ENCODE results near the gene S100A13. TPM values are rescaled to one million over a fixed set of nuclear protein-coding genes. Genes with fewer than 3 reads are reported as not detected.
"Not testable (repeated sequence)": the region's sequence is repeated elsewhere in the genome, so short reads cannot be mapped to it uniquely, and the experiment has no call there.

S100A13 gene
- 85.9 TPM for polyA plus RNA-seq (2013, experiment 1 of 2)
- polyA plus RNA-seq (2013, experiment 2 of 2) = 111 TPM

DNA sequence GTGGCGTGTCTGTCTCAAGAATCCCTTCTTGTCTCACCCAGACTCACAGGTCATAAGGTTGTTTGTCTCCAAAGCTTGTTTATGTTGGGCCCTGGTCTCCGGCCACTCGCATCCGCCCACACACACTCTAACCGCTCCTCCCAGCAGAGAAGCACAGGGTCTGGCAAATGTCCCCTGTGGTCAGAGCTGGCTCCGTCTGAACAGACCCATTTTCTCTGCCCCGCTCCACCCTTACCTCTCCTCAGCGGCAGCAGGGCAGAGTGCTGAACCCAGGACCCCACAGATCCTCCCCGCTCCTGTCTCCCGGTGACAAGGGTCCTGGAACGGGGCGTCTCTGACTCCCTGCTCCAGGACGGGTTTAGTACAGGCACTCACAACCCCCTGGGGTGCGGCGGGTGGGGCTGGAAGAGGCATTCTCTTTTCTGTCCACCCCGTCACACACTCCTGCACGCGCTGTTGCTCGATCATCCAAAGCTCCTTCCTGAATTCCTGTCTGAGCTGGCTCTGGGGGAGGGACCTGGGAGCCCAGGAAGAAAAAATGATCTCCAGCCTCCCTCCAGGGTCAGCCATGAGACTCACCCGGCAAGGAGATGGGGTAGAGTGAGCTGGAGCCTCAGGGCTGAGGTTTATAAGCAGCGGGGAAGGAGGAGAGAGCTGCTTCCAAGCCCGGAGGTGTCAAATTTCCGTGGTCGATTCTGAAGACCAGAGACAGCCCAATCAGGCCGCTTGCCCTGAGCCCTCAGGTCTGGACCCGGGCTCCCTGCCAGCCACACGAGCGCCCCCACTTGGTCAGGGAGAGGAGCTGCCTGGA lies at the start of gene S100A13:
S100A13 (minus strand) TSS at position 602 of the 811 bp plus-strand sequence. CDS start 1,033 bp downstream, outside the sequence.
- Histone ChIP-seq H3K9me3 (ENCODE audit: insufficient read depth, low read depth, low read length) (no peaks in the 10 kb centered on the region), H3K9ac (ENCODE audit: low read depth, low read length) (peak within 1 kb of the TSS; percentile 77), H3K4me3 (ENCODE audit: low read length) (peak within 1 kb of the TSS; percentile 75), H3K27ac (ENCODE audit: low read depth, low read length) (peak within 1 kb of the TSS; percentile 76), H3K36me3 (ENCODE audit: insufficient read depth, low read length) (peaks cover 15% of the 10 kb centered on the region), H3K4me1 (ENCODE audit: insufficient read depth, low read length) (peaks cover 15% of the 10 kb centered on the region), H3K27me3 (ENCODE audit: insufficient read depth, low read length) (no peaks in the 10 kb centered on the region)
- 6% methylated on average over 28 of the region's 28 CpGs for WGBS

DNA sequence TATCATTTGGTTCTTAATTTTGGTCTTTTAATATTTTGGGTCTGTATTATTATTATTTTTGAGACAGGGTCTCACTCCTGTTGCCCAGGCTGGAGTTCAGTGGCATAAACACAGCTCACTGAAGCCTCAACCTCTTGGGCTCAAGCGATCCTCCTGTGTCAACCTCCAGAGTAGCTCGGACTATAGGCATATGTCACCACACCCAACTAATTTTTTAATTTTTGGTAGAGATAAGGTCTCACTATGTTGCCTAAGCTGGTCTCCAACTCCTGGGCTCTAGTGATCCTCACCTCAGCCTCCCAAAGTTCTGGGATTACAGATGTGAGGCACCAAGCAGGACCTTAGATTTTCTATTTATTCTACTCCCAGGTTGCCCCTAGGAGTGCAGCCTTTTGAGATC lies 46.2 kb upstream of the S100A13 start:
- no peak overlapping the region for H3K9ac ChIP-seq (ENCODE audit: low read depth, low read length)
- peaks cover 15% of the 10 kb centered on the region for H3K36me3 ChIP-seq (ENCODE audit: insufficient read depth, low read length)
- peaks cover 8% of the 10 kb centered on the region for H3K27me3 ChIP-seq (ENCODE audit: insufficient read depth, low read length)
- 82% methylated on average over 1 of the region's 2 CpGs for WGBS
- H3K9me3 ChIP-seq (ENCODE audit: insufficient read depth, low read depth, low read length) = no peaks in the 10 kb centered on the region
- H3K27ac ChIP-seq (ENCODE audit: low read depth, low read length) = no peak overlapping the region
- H3K4me3 ChIP-seq (ENCODE audit: low read length) = no peak overlapping the region
- H3K4me1 ChIP-seq (ENCODE audit: insufficient read depth, low read length) = peaks cover 12% of the 10 kb centered on the region

DNA sequence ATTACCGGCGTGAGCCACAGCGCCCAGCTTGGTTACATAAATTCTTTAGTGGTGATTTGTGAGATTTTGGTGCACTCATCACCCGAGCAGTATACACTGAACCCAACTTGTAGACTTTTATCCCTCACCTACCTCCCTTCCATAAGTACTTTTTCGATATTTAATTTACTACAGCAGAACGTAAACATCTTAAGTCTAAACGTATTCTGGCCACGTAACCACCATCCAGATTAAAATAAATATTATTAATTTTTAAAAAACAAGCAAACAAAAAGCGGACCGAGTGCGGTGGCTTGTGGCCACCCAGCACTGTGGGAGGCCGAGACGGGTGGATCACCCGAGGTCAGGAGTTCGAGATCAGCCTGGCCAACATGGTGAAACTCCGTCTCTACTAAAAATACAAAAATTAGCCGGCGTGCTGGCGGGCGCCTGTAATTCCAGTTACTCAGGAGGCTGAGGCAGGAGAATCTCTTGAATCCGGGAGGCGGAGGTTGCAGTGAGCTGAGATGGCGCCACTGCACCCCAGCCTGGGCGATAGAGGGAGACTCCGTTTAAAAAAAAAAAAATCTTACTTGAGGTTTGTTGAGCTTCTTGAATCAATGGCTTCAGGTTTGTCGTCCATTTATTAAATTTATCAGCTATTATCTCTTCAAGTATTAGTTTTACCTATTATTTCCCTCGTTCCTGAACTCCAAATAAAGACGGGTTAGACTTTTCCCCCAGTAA lies 44.5 kb upstream of the S100A13 start:
- not testable (repeated sequence) for H3K27me3 ChIP-seq (ENCODE audit: insufficient read depth, low read length); H3K4me1 ChIP-seq (ENCODE audit: insufficient read depth, low read length); H3K9me3 ChIP-seq (ENCODE audit: insufficient read depth, low read depth, low read length)
- 17% methylated on average over 26 of the region's 28 CpGs for WGBS
- Histone ChIP-seq H3K36me3 (ENCODE audit: insufficient read depth, low read length) (peaks cover 32% of the 10 kb centered on the region), H3K4me3 (ENCODE audit: low read length) (peak overlapping the region; percentile 74), H3K27ac (ENCODE audit: low read depth, low read length) (peak overlapping the region; percentile 47; the same call in 1 of the 2 replicates), H3K9ac (ENCODE audit: low read depth, low read length) (peak overlapping the region; percentile 71)

DNA sequence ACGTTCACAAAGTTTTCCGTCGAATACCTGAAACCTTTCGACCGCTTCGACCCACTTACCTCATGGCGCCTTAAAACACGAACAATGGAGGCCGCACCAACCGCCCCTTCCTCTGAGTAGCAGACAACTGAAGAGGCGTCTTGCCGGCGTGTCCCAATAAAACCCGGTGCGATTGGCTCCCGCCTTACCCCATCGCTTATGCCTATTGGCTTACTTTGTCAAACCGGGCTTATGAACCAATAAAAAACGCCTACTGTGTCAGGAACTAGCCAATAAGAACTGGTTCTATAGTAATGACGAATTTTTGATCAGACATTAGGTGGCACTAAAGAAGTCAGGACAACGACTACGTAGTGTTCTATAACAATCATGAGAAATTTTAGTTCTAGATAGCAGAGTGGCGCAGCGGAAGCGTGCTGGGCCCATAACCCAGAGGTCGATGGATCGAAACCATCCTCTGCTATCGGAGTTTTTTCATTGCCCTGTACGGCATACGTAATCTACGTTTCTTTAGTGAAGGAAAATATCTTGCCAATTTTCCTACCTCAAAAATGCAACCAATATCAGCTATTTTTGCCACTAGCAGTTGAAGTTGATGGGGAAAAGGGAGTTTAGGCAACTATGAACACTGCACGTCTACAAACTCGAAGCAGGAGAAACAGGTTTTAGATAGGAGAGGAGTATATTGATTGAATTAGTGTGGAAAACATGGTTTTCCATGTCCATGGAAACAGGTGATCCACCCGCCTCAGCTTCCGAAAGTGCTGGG lies 43.7 kb upstream of the S100A13 start, which contains the start of gene ILF2:
ILF2 (minus strand) TSS at position 135 of the 769 bp plus-strand sequence; CDS start at position 64, 71 bp downstream.
- Histone ChIP-seq H3K4me1 (ENCODE audit: insufficient read depth, low read length) (peaks cover 6% of the 10 kb centered on the region; the same call in 1 of the 2 replicates), H3K9ac (ENCODE audit: low read depth, low read length) (peak within 1 kb of the TSS; percentile 97), H3K4me3 (ENCODE audit: low read length) (peak within 1 kb of the TSS; percentile 91), H3K27me3 (ENCODE audit: insufficient read depth, low read length) (no peaks in the 10 kb centered on the region), H3K9me3 (ENCODE audit: insufficient read depth, low read depth, low read length) (no peaks in the 10 kb centered on the region), H3K27ac (ENCODE audit: low read depth, low read length) (peak within 1 kb of the TSS; percentile 67), H3K36me3 (ENCODE audit: insufficient read depth, low read length) (peaks cover 39% of the 10 kb centered on the region)
- WGBS = under 1% methylated on average over 33 of the region's 35 CpGs

DNA sequence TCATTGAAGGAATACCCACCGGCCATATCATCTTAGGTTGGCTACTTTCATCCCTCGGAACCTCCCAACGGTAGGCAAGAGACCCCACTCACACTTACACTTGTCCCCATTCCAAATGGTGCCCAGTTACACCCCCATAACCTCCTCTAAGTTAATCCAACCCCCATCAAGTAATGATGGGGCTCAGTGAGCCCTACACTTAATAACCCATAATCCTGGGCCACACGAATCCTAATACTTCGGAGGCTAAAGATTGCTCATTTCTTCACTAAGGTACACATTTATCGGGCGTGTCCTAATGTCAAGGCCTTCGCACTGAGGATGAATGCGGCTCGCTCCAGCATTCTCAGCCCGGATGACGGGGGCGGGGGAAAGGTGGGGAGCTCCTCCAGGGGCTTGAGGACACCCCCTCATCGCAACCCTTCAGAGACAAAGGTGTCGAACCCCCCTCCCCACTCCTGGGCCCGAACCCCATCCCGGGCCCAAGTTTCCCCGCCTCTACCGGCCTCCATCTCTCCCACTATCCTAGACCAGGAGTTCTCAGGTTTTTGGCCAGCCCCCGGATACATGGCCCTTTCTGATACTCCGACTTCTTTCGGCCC lies 43.1 kb upstream of the S100A13 start:
- WGBS = 1% methylated on average over 22 of the region's 22 CpGs

DNA sequence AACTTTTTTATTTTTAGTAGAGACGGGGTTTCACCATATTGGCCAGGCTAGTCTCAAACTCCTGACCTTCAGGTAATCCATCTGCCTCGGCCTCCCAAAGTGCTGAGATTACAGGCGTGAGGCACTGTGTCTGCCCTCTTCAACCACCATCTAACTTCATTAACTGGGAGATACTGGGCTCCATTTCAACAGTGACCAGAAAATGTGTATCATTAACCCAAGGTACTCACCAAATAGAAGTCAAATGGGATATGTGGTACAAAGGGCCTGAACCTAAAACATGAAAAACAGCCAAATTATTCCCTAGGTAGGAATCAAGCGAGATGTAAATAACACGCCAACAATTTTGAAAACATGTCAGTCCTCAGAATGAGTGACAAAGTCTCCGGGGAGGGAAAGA lies 42.3 kb upstream of the S100A13 start:
- Histone ChIP-seq H3K9ac (ENCODE audit: low read depth, low read length) (peak overlapping the region; percentile 97), H3K4me3 (ENCODE audit: low read length) (peak overlapping the region; percentile 91), H3K4me1 (ENCODE audit: insufficient read depth, low read length) (peaks cover 6% of the 10 kb centered on the region; the same call in 1 of the 2 replicates), H3K36me3 (ENCODE audit: insufficient read depth, low read length) (peaks cover 54% of the 10 kb centered on the region), H3K27ac (ENCODE audit: low read depth, low read length) (no peak overlapping the region), H3K27me3 (ENCODE audit: insufficient read depth, low read length) (no peaks in the 10 kb centered on the region), H3K9me3 (ENCODE audit: insufficient read depth, low read depth, low read length) (no peaks in the 10 kb centered on the region)
- WGBS = 92% methylated on average over 6 of the region's 6 CpGs

More for the DNA sequence above, 43.1 kb upstream of the S100A13 start:
- peaks cover 46% of the 10 kb centered on the region for H3K36me3 ChIP-seq (ENCODE audit: insufficient read depth, low read length)
- peak overlapping the region; percentile 91 for H3K4me3 ChIP-seq (ENCODE audit: low read length)
- peak overlapping the region; percentile 97 for H3K9ac ChIP-seq (ENCODE audit: low read depth, low read length)
- H3K27ac ChIP-seq (ENCODE audit: low read depth, low read length) = peak overlapping the region; percentile 67
- no peaks in the 10 kb centered on the region for H3K9me3 ChIP-seq (ENCODE audit: insufficient read depth, low read depth, low read length)
- no peaks in the 10 kb centered on the region for H3K27me3 ChIP-seq (ENCODE audit: insufficient read depth, low read length)
- H3K4me1 ChIP-seq (ENCODE audit: insufficient read depth, low read length) = peaks cover 6% of the 10 kb centered on the region; the same call in 1 of the 2 replicates

DNA sequence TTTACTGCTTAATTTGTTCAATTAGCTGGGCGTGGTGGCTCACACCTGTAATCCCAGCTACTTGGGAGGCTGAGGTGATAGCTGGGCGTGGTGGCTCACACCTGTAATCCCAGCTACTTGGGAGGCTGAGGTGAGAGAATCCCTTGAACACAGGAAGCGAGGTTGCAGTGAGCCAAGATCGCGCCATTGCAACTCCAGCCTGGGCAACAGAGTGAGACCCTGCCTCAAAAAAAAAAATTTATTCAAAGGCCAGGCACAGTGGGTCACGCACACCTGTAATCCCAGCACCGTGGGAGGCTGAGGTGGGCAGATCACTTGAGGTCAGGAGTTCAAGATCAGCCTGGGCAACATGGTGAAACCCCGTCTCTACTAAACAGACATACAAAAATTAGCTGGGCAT lies 41.4 kb upstream of the S100A13 start:
- not testable (repeated sequence) for H3K27ac ChIP-seq (ENCODE audit: low read depth, low read length); H3K9ac ChIP-seq (ENCODE audit: low read depth, low read length); H3K4me1 ChIP-seq (ENCODE audit: insufficient read depth, low read length); H3K27me3 ChIP-seq (ENCODE audit: insufficient read depth, low read length); H3K9me3 ChIP-seq (ENCODE audit: insufficient read depth, low read depth, low read length)
- Histone ChIP-seq H3K4me3 (ENCODE audit: low read length) (peak overlapping the region; percentile 91; the same call in 1 of the 2 replicates), H3K36me3 (ENCODE audit: insufficient read depth, low read length) (peaks cover 63% of the 10 kb centered on the region)
- WGBS = 95% methylated on average over 8 of the region's 8 CpGs

DNA sequence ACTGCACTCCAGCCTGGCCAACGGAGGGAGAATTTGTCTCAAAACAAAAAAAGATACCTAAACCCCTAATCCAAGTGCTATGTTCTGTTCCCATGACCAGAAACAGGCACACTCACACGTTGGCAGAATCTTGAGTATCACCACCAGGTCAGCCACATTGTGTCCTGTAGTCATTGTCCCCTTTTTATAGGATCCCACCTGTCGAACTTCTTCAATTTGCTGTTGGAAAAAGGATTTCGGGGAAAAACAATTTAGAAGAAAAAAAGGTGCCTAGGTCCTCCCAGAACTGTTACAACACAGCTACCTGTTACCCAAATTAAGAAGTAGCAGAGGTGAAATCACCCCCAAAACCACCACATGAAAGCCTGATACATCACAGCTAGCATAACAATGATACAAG lies 40.1 kb upstream of the S100A13 start:
- Histone ChIP-seq H3K27me3 (ENCODE audit: insufficient read depth, low read length) (no peaks in the 10 kb centered on the region), H3K9me3 (ENCODE audit: insufficient read depth, low read depth, low read length) (no peaks in the 10 kb centered on the region), H3K36me3 (ENCODE audit: insufficient read depth, low read length) (peaks cover 75% of the 10 kb centered on the region), H3K4me3 (ENCODE audit: low read length) (no peak overlapping the region), H3K4me1 (ENCODE audit: insufficient read depth, low read length) (peaks cover 6% of the 10 kb centered on the region; the same call in 1 of the 2 replicates), H3K27ac (ENCODE audit: low read depth, low read length) (no peak overlapping the region), H3K9ac (ENCODE audit: low read depth, low read length) (no peak overlapping the region)
- WGBS = 94% methylated on average over 4 of the region's 4 CpGs

DNA sequence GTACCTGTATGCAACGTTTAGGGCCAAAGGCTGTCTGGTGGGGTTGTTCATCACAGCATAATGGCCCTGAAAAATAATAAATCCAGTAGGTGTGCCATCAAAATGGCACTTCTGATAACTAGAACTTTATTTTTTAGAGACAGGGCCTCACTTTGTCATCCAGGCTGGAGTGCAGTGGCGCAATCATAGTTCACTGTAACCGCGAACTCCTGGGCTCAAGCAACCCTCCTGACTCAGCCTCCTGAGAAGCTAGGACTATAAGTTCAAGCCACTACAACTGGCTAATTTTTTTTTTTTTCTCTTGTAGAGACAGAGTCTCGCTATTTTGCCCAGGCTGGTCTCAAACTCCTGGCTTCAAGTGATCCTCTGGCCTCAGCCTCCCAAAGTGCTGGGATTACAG lies 35.9 kb upstream of the S100A13 start:
- Histone ChIP-seq H3K27me3 (ENCODE audit: insufficient read depth, low read length) (no peaks in the 10 kb centered on the region), H3K4me3 (ENCODE audit: low read length) (no peak overlapping the region), H3K9ac (ENCODE audit: low read depth, low read length) (no peak overlapping the region), H3K27ac (ENCODE audit: low read depth, low read length) (no peak overlapping the region), H3K4me1 (ENCODE audit: insufficient read depth, low read length) (peaks cover 5% of the 10 kb centered on the region; the same call in 1 of the 2 replicates), H3K9me3 (ENCODE audit: insufficient read depth, low read depth, low read length) (no peaks in the 10 kb centered on the region), H3K36me3 (ENCODE audit: insufficient read depth, low read length) (peaks cover 77% of the 10 kb centered on the region)
- 98% methylated on average over 5 of the region's 5 CpGs for WGBS

DNA sequence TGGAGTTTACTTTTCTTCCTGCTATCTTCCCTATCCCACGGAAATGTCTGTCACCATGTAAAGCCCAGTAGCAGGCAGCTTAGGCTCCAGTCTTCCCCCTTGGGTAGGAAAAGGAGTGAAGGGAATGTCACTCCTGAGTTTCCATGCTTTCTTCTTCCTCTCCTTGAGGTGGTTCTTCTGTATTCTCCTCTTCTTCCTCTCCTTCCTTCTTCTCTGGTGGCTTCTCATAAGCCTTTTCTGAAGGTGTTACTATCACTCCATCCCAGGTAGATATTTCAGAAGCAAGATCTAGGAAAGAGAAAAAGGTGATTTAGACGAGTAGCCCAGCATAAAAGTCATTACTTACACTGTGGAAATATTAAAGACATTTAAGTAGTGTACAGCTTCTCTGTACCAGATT lies 35.0 kb upstream of the S100A13 start:
- Histone ChIP-seq H3K27me3 (ENCODE audit: insufficient read depth, low read length) (no peaks in the 10 kb centered on the region), H3K9me3 (ENCODE audit: insufficient read depth, low read depth, low read length) (no peaks in the 10 kb centered on the region), H3K36me3 (ENCODE audit: insufficient read depth, low read length) (peaks cover 68% of the 10 kb centered on the region), H3K27ac (ENCODE audit: low read depth, low read length) (no peak overlapping the region), H3K9ac (ENCODE audit: low read depth, low read length) (no peak overlapping the region), H3K4me1 (ENCODE audit: insufficient read depth, low read length) (peaks cover 5% of the 10 kb centered on the region; the same call in 1 of the 2 replicates), H3K4me3 (ENCODE audit: low read length) (no peak overlapping the region)
- 88% methylated on average over 1 of the region's 2 CpGs for WGBS
